GM12878 (cell line): ENCODE data around the gene GNG12. TPM values are rescaled to one million over a fixed set of nuclear protein-coding genes. Genes with fewer than 3 reads are reported as not detected.

Experiments
- BMI1 ChIP-seq: fragments of 450-650 bp; IDR thresholded peaks from 2 replicates; pipeline ENCODE4 v1.6.1; 2016; ENCODE audit warnings: mild to moderate bottlenecking, moderate library complexity, borderline replicate concordance
- CBX5 ChIP-seq: sonication (generic); IDR thresholded peaks from 2 replicates; pipeline ENCODE4 v1.6.1; 2016; ENCODE audit warnings: low read depth, moderate library complexity, mild to moderate bottlenecking, inconsistent platforms
- FOXK2 ChIP-seq: fragments of 450-650 bp; IDR thresholded peaks from 2 replicates; pipeline ENCODE4 v1.6.1; 2017; ENCODE audit warnings: mild to moderate bottlenecking, moderate library complexity
- HCFC1 ChIP-seq: fragments of 150-350 bp; IDR thresholded peaks from 2 replicates; pipeline ENCODE4 v1.6.1; 2014; ENCODE audit warnings: low read length
- NFYA ChIP-seq: IDR thresholded peaks from 2 replicates; pipeline ENCODE4 v1.6.1; 2011; ENCODE audit warnings: low read depth, mild to moderate bottlenecking, low read length, improper control_type of control experiment, borderline replicate concordance
- RBBP5 ChIP-seq: fragments of 200-600 bp; sonication (generic); conservative IDR thresholded peaks from 2 replicates; pipeline ENCODE4 v1.6.1; 2016
- RUNX3 ChIP-seq: IDR thresholded peaks from 2 replicates; pipeline ENCODE4 v1.6.1; 2012; ENCODE audit warnings: low read length, inconsistent platforms
- STAT1 ChIP-seq: fragments of 450-650 bp; conservative IDR thresholded peaks from 2 replicates; pipeline ENCODE4 v1.6.1; 2014; ENCODE audit warnings: antibody characterized with exemption, mild to moderate bottlenecking
- SUZ12 ChIP-seq: fragments of 200-600 bp; sonication (generic); IDR thresholded peaks from one replicate; pipeline ENCODE4 v1.6.1; 2018; ENCODE audit warnings: antibody characterized with exemption, mild to moderate bottlenecking; ENCODE audit not compliant: unreplicated experiment
- TBL1XR1 ChIP-seq: IDR thresholded peaks from 2 replicates; pipeline ENCODE4 v1.6.1; 2012; ENCODE audit warnings: low read depth, low read length, improper control_type of control experiment
- ZSCAN29 ChIP-seq: fragments of 450-650 bp; IDR thresholded peaks from 2 replicates; pipeline ENCODE4 v1.6.1; 2017; ENCODE audit warnings: mild to moderate bottlenecking, moderate library complexity
- polyA plus RNA-seq, 11 experiments: library from polyadenylated mRNA; depleted of rRNA in 4 of 11; unstranded in 6 of 11; stranded (reverse) in 5 of 11; fragments of >200 nt; fragmentation: Nextera tagmentation in 4 of 11; fragmentation: Illumina TruSeq in 1 of 11; extraction: Ambion mirVana in 4 of 11; extraction: Trizol in 1 of 11; gene quantifications; 1 replicate in 1 of 11; 2 replicates in 10 of 11; pipeline versions ENCODE4 v1.2.1 to v1.2.3, GENCODE V29; 2011 to 2016; ENCODE audit warnings: inconsistent platforms in 2 of 11, missing spikeins in 2 of 11, low read depth in 1 of 11
- total RNA-seq, 4 experiments: library from RNA; depleted of rRNA in 3 of 4; stranded (reverse); fragments of >200 nt in 3 of 4; fragmentation: Illumina TruSeq in 1 of 4; extraction: Trizol in 1 of 4; gene quantifications; 2 replicates each; pipeline versions ENCODE4 v1.2.1 to v1.2.3, GENCODE V29; 2013 to 2021
- TF ChIP-seq, protein P1 (sequence below): IDR thresholded peaks from 2 replicates; pipeline ENCODE4 v1.6.1; 2012; ENCODE audit warnings: low read depth, low read length, improper control_type of control experiment
- TF ChIP-seq, protein P2 (sequence below): IDR thresholded peaks from 2 replicates; pipeline ENCODE4 v1.6.1; 2012; ENCODE audit warnings: mild to moderate bottlenecking, low read depth, low read length
- TF ChIP-seq, protein P3 (sequence below): IDR thresholded peaks from 2 replicates; pipeline ENCODE4 v1.6.1; 2011; ENCODE audit warnings: borderline replicate concordance, low read depth, mild to moderate bottlenecking, moderate library complexity, low read length; ENCODE audit not compliant: insufficient read depth, poor library complexity, severe bottlenecking
- TF ChIP-seq, protein P4 (sequence below): fragments of 450-650 bp; formaldehyde crosslinking; IDR thresholded peaks from 2 replicates; pipeline ENCODE4 v1.5.0; 2022; ENCODE audit warnings: mild to moderate bottlenecking, missing genetic modification characterization
- TF ChIP-seq, protein P5 (sequence below): fragments of 450-650 bp; conservative IDR thresholded peaks from 2 replicates; pipeline ENCODE4 v1.6.1; 2017; ENCODE audit warnings: mild to moderate bottlenecking, moderate library complexity
- TF ChIP-seq, protein P6 (sequence below): IDR thresholded peaks from 2 replicates; pipeline ENCODE4 v1.6.1; 2012; ENCODE audit warnings: low read length, inconsistent platforms

The GNG12 gene
- total and polyA plus RNA-seq, 10 of the 15 experiments (the other 5 are each of a cell fraction or from before 2014, with no cell fraction given): 0.22 to 32.8 (median 0.35) TPM

DNA sequence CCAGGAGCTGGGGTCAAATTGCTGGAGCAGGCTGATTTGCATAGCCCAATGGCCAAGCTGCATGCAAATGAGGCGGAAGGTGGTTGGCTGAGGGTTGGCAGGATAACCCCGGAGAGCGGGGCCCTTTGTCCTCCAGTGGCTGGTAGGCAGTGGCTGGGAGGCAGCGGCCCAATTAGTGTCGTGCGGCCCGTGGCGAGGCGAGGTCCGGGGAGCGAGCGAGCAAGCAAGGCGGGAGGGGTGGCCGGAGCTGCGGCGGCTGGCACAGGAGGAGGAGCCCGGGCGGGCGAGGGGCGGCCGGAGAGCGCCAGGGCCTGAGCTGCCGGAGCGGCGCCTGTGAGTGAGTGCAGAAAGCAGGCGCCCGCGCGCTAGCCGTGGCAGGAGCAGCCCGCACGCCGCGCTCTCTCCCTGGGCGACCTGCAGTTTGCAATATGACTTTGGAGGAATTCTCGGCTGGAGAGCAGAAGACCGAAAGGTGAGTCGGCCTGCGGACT lies 148.2 kb downstream of the GNG12 start, which contains the start of gene GADD45A (continued):
- TF ChIP-seq, protein P1, sequence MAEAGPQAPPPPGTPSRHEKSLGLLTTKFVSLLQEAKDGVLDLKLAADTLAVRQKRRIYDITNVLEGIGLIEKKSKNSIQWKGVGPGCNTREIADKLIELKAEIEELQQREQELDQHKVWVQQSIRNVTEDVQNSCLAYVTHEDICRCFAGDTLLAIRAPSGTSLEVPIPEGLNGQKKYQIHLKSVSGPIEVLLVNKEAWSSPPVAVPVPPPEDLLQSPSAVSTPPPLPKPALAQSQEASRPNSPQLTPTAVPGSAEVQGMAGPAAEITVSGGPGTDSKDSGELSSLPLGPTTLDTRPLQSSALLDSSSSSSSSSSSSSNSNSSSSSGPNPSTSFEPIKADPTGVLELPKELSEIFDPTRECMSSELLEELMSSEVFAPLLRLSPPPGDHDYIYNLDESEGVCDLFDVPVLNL: no peak
- TF ChIP-seq ZSCAN29 (no peak), FOXK2 (no peak), BMI1 (no peak), HCFC1 (no peak), TBL1XR1 (peak; percentile 69; the same call in 1 of the 2 replicates), SUZ12 (no peak), CBX5 (no peak; the same call in none of the 2 replicates), NFYA (no peak), RBBP5 (no peak), RUNX3 (peak; percentile 43; the same call in 1 of the 2 replicates), STAT1 (no peak)
- TF ChIP-seq, protein P2, sequence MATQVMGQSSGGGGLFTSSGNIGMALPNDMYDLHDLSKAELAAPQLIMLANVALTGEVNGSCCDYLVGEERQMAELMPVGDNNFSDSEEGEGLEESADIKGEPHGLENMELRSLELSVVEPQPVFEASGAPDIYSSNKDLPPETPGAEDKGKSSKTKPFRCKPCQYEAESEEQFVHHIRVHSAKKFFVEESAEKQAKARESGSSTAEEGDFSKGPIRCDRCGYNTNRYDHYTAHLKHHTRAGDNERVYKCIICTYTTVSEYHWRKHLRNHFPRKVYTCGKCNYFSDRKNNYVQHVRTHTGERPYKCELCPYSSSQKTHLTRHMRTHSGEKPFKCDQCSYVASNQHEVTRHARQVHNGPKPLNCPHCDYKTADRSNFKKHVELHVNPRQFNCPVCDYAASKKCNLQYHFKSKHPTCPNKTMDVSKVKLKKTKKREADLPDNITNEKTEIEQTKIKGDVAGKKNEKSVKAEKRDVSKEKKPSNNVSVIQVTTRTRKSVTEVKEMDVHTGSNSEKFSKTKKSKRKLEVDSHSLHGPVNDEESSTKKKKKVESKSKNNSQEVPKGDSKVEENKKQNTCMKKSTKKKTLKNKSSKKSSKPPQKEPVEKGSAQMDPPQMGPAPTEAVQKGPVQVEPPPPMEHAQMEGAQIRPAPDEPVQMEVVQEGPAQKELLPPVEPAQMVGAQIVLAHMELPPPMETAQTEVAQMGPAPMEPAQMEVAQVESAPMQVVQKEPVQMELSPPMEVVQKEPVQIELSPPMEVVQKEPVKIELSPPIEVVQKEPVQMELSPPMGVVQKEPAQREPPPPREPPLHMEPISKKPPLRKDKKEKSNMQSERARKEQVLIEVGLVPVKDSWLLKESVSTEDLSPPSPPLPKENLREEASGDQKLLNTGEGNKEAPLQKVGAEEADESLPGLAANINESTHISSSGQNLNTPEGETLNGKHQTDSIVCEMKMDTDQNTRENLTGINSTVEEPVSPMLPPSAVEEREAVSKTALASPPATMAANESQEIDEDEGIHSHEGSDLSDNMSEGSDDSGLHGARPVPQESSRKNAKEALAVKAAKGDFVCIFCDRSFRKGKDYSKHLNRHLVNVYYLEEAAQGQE: peak; percentile 56
- TF ChIP-seq, protein P3, sequence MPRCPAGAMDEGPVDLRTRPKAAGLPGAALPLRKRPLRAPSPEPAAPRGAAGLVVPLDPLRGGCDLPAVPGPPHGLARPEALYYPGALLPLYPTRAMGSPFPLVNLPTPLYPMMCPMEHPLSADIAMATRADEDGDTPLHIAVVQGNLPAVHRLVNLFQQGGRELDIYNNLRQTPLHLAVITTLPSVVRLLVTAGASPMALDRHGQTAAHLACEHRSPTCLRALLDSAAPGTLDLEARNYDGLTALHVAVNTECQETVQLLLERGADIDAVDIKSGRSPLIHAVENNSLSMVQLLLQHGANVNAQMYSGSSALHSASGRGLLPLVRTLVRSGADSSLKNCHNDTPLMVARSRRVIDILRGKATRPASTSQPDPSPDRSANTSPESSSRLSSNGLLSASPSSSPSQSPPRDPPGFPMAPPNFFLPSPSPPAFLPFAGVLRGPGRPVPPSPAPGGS: peak; percentile 63
- TF ChIP-seq, protein P4, sequence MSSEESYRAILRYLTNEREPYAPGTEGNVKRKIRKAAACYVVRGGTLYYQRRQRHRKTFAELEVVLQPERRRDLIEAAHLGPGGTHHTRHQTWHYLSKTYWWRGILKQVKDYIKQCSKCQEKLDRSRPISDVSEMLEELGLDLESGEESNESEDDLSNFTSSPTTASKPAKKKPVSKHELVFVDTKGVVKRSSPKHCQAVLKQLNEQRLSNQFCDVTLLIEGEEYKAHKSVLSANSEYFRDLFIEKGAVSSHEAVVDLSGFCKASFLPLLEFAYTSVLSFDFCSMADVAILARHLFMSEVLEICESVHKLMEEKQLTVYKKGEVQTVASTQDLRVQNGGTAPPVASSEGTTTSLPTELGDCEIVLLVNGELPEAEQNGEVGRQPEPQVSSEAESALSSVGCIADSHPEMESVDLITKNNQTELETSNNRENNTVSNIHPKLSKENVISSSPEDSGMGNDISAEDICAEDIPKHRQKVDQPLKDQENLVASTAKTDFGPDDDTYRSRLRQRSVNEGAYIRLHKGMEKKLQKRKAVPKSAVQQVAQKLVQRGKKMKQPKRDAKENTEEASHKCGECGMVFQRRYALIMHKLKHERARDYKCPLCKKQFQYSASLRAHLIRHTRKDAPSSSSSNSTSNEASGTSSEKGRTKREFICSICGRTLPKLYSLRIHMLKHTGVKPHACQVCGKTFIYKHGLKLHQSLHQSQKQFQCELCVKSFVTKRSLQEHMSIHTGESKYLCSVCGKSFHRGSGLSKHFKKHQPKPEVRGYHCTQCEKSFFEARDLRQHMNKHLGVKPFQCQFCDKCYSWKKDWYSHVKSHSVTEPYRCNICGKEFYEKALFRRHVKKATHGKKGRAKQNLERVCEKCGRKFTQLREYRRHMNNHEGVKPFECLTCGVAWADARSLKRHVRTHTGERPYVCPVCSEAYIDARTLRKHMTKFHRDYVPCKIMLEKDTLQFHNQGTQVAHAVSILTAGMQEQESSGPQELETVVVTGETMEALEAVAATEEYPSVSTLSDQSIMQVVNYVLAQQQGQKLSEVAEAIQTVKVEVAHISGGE: peak; percentile 43; the same call in 1 of the 2 replicates
- TF ChIP-seq, protein P5, sequence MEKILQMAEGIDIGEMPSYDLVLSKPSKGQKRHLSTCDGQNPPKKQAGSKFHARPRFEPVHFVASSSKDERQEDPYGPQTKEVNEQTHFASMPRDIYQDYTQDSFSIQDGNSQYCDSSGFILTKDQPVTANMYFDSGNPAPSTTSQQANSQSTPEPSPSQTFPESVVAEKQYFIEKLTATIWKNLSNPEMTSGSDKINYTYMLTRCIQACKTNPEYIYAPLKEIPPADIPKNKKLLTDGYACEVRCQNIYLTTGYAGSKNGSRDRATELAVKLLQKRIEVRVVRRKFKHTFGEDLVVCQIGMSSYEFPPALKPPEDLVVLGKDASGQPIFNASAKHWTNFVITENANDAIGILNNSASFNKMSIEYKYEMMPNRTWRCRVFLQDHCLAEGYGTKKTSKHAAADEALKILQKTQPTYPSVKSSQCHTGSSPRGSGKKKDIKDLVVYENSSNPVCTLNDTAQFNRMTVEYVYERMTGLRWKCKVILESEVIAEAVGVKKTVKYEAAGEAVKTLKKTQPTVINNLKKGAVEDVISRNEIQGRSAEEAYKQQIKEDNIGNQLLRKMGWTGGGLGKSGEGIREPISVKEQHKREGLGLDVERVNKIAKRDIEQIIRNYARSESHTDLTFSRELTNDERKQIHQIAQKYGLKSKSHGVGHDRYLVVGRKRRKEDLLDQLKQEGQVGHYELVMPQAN: peak; percentile 75
- TF ChIP-seq, protein P6, sequence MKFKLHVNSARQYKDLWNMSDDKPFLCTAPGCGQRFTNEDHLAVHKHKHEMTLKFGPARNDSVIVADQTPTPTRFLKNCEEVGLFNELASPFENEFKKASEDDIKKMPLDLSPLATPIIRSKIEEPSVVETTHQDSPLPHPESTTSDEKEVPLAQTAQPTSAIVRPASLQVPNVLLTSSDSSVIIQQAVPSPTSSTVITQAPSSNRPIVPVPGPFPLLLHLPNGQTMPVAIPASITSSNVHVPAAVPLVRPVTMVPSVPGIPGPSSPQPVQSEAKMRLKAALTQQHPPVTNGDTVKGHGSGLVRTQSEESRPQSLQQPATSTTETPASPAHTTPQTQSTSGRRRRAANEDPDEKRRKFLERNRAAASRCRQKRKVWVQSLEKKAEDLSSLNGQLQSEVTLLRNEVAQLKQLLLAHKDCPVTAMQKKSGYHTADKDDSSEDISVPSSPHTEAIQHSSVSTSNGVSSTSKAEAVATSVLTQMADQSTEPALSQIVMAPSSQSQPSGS: no peak
